GM23338 (cell line): ENCODE results near the gene FMN1. TPM values are rescaled to one million over a fixed set of nuclear protein-coding genes. Genes with fewer than 3 reads are reported as not detected.
A peak's percentile ranks its signal among the peaks of the same experiment; 100 is the strongest.

Experiments used
- ATAC-seq: fragments of 200-7000 bp; cut with Tn5 transposase; 3 replicates; pipeline ENCODE4 v1.9.1; 2020
- DNase-seq: peaks from one replicate; pipeline ENCODE4 v3.0.0-alpha.2; 2015; ENCODE audit warnings: low spot score
- H2AFZ ChIP-seq: fragments of 200-600 bp; sonication (generic); 2 replicates; pipeline ENCODE4 v1.8.0; 2016; ENCODE audit warnings: antibody characterized with exemption, mild to moderate bottlenecking, moderate library complexity
- H3F3A ChIP-seq: fragments of 200-600 bp; sonication (generic); replicated peaks from 2 replicates; pipeline ENCODE4 v1.8.0; 2017; ENCODE audit warnings: antibody characterized with exemption, mixed run types, low read depth
- H3K27ac ChIP-seq: fragments of 200-600 bp; sonication (generic); 2 replicates; pipeline ENCODE4 v1.6.1; 2016; ENCODE audit warnings: low read depth
- H3K27me3 ChIP-seq: fragments of 200-600 bp; sonication (generic); 2 replicates; pipeline ENCODE4 v1.8.0; 2016; ENCODE audit warnings: mild to moderate bottlenecking, mixed run types, moderate library complexity; ENCODE audit not compliant: insufficient read depth
- H3K36me3 ChIP-seq: fragments of 200-600 bp; sonication (generic); 2 replicates; pipeline ENCODE4 v1.8.0; 2016; ENCODE audit warnings: mild to moderate bottlenecking; ENCODE audit not compliant: insufficient read depth
- H3K4me1 ChIP-seq: fragments of 200-600 bp; sonication (generic); 2 replicates; pipeline ENCODE4 v1.8.0; 2016; ENCODE audit warnings: mild to moderate bottlenecking, moderate library complexity; ENCODE audit not compliant: insufficient read depth
- H3K4me2 ChIP-seq: fragments of 200-600 bp; sonication (generic); 2 replicates; pipeline ENCODE4 v1.7.1; 2017; ENCODE audit warnings: mixed run types
- H3K4me3 ChIP-seq: fragments of 200-600 bp; sonication (generic); 2 replicates; pipeline ENCODE4 v1.6.1; 2016; ENCODE audit warnings: mixed run types
- H3K79me2 ChIP-seq: fragments of 200-600 bp; sonication (generic); replicated peaks from 2 replicates; pipeline ENCODE4 v1.8.0; 2017; ENCODE audit warnings: mild to moderate bottlenecking; ENCODE audit not compliant: insufficient read depth
- H3K9me2 ChIP-seq: fragments of 200-600 bp; sonication (generic); 2 replicates; pipeline ENCODE4 v1.8.0; 2017; ENCODE audit not compliant: insufficient read depth
- H4K20me1 ChIP-seq: fragments of 200-600 bp; sonication (generic); replicated peaks from 2 replicates; pipeline ENCODE4 v1.8.0; 2017; ENCODE audit warnings: mild to moderate bottlenecking; ENCODE audit not compliant: insufficient read depth
- H3K27ac Mint-ChIP-seq: 2 replicates; pipeline ENCODE4 v1.8.0; 2020; ENCODE audit warnings: inconsistent platforms, mild to moderate bottlenecking, moderate library complexity, mixed read lengths
- H3K27me3 Mint-ChIP-seq: 3 replicates; pipeline ENCODE4 v1.8.0; 2022; ENCODE audit warnings: low read depth, mild to moderate bottlenecking, moderate library complexity, mixed read lengths, inconsistent platforms; ENCODE audit not compliant: insufficient read depth, poor library complexity
- H3K36me3 Mint-ChIP-seq: 3 replicates; pipeline ENCODE4 v1.8.0; 2021; ENCODE audit warnings: low read depth, mild to moderate bottlenecking, inconsistent platforms, moderate library complexity, mixed read lengths
- H3K4me1 Mint-ChIP-seq: 3 replicates; pipeline ENCODE4 v1.8.0; 2020; ENCODE audit warnings: mild to moderate bottlenecking, inconsistent platforms, mixed read lengths
- H3K4me3 Mint-ChIP-seq: 3 replicates; pipeline ENCODE4 v1.8.0; 2021; ENCODE audit warnings: moderate library complexity, mild to moderate bottlenecking, inconsistent platforms, mixed read lengths
- H3K9me3 Mint-ChIP-seq: 3 replicates; pipeline ENCODE4 v1.8.0; 2020; ENCODE audit warnings: moderate library complexity, mild to moderate bottlenecking, inconsistent platforms, mixed read lengths
- CREB1 ChIP-seq: fragments of 250-450 bp; sonication (Bioruptor Pico); IDR thresholded peaks from 2 replicates; pipeline ENCODE4 v1.5.0; 2020; ENCODE audit warnings: low read depth, mild to moderate bottlenecking, moderate library complexity
- ETS1 ChIP-seq: IDR thresholded peaks from 2 replicates; pipeline ENCODE4 v1.6.1; 2016; ENCODE audit warnings: antibody characterized with exemption
- EZH2 ChIP-seq: fragments of 200-600 bp; sonication (generic); IDR thresholded peaks from one replicate; pipeline ENCODE4 v1.8.0; 2017; ENCODE audit warnings: antibody characterized with exemption, mild to moderate bottlenecking, low read depth; ENCODE audit not compliant: unreplicated experiment
- EZH2phosphoT487 ChIP-seq: fragments of 200-600 bp; sonication (generic); IDR thresholded peaks from one replicate; pipeline ENCODE4 v1.8.1; 2018; ENCODE audit warnings: antibody characterized with exemption; ENCODE audit not compliant: unreplicated experiment
- JUNB ChIP-seq: IDR thresholded peaks from one replicate; pipeline ENCODE4 v1.6.1; 2016; ENCODE audit warnings: antibody characterized with exemption; ENCODE audit not compliant: unreplicated experiment
- NANOG ChIP-seq: IDR thresholded peaks from 2 replicates; pipeline ENCODE4 v1.6.1; 2016; ENCODE audit warnings: antibody characterized with exemption, borderline replicate concordance
- POLR2AphosphoS5 ChIP-seq: IDR thresholded peaks from 2 replicates; pipeline ENCODE4 v1.6.1; 2016; ENCODE audit warnings: antibody characterized with exemption, low read depth
- REST ChIP-seq: IDR thresholded peaks from one replicate; pipeline ENCODE4 v1.6.1; 2018; ENCODE audit warnings: antibody characterized with exemption; ENCODE audit not compliant: unreplicated experiment
- STAT1 ChIP-seq: IDR thresholded peaks from one replicate; pipeline ENCODE4 v1.6.1; 2016; ENCODE audit warnings: antibody characterized with exemption; ENCODE audit not compliant: unreplicated experiment
- ZNF114 ChIP-seq: fragments of 250-450 bp; sonication (Bioruptor Pico); IDR thresholded peaks from 2 replicates; pipeline ENCODE4 v1.5.0; 2020; ENCODE audit warnings: mild to moderate bottlenecking, moderate library complexity
- ZNF331 ChIP-seq: fragments of 250-450 bp; sonication (Bioruptor Pico); IDR thresholded peaks from 2 replicates; pipeline ENCODE4 v1.5.0; 2020; ENCODE audit warnings: low read depth, mild to moderate bottlenecking, moderate library complexity
- polyA plus RNA-seq: library from polyadenylated mRNA; unstranded; fragments of >200 nt; fragmentation: Nextera tagmentation; extraction: Ambion mirVana; gene quantifications from 2 replicates; pipeline ENCODE4 v1.2.1, GENCODE V29; 2016
- total RNA-seq: library from RNA; depleted of rRNA; stranded (reverse); fragments of >200 nt; shearing (Covaris generic); gene quantifications from 2 replicates; pipeline ENCODE4 v1.2.3, GENCODE V29; 2014
- TF ChIP-seq, protein P1 (sequence below), 2 experiments: fragments of 200-600 bp in 1 of 2; sonication (generic) in 1 of 2; conservative IDR thresholded peaks; 2 replicates each; pipeline versions ENCODE4 v1.5.1 to v1.6.1; 2016 to 2017; ENCODE audit warnings: antibody characterized with exemption in 2 of 2, low read depth in 2 of 2, mild to moderate bottlenecking in 2 of 2, moderate library complexity in 1 of 2
- TF ChIP-seq, protein P2 (sequence below): fragments of 250-450 bp; sonication (Bioruptor Pico); IDR thresholded peaks from 2 replicates; pipeline ENCODE4 v1.5.0; 2020; ENCODE audit warnings: mild to moderate bottlenecking, moderate library complexity

Gene FMN1
- total and polyA plus RNA-seq, 2 experiments from 2014 or later: 1.2 to 1.6 TPM

DNA sequence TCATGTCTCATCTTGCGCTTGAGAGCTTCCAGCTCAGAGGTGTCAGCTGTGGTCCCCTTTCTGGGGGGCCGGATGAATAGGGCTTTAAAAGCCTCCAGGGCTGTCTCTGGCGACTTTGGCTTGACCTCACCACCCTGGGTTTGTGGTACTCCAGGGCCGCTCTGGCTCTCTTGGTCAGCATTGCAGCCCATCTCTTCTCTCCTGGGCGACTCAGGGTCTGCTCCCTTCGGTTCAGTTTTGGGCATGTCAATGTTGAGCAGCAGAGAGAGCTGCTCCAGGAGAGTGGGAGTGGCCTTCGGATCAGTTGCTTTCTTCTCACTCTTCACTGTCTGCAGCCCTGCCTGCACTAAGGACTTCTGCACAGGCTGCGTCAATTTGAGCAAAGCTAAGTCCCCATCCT, 127.9 kb downstream of the FMN1 start:
- Histone ChIP-seq H3K4me1 (peaks cover 43% of the 10 kb centered on the region), H3K4me3 (peak overlapping the region; percentile 44; the same call in 1 of the 2 replicates), H3F3A (no peaks in the 10 kb centered on the region; the same call in none of the 2 replicates), H3K27me3 (no peaks in the 10 kb centered on the region), H2AFZ (peak overlapping the region; percentile 15; the same call in 1 of the 2 replicates), H3K4me2 (peak overlapping the region; percentile 77), H3K27ac (no peak overlapping the region), H4K20me1 (no peaks in the 10 kb centered on the region), H3K36me3 (no peaks in the 10 kb centered on the region), H3K79me2 (no peaks in the 10 kb centered on the region), H3K9me2 (0 out of 2 replicates have a peak, but pooled peaks cover 7% of the 10 kb centered on the region)
- DNase-seq (no peak), ATAC-seq (no peak)
- Mint-ChIP-seq H3K27me3 (peaks cover 13% of the 10 kb centered on the region), H3K9me3 (no peaks in the 10 kb centered on the region), H3K4me3 (peak overlapping the region; percentile 47; the same call in 1 of the 3 replicates), H3K27ac (no peak overlapping the region), H3K4me1 (peaks cover 47% of the 10 kb centered on the region), H3K36me3 (no peaks in the 10 kb centered on the region; the same call in 2 of the 3 replicates)
- TF ChIP-seq, protein P1, sequence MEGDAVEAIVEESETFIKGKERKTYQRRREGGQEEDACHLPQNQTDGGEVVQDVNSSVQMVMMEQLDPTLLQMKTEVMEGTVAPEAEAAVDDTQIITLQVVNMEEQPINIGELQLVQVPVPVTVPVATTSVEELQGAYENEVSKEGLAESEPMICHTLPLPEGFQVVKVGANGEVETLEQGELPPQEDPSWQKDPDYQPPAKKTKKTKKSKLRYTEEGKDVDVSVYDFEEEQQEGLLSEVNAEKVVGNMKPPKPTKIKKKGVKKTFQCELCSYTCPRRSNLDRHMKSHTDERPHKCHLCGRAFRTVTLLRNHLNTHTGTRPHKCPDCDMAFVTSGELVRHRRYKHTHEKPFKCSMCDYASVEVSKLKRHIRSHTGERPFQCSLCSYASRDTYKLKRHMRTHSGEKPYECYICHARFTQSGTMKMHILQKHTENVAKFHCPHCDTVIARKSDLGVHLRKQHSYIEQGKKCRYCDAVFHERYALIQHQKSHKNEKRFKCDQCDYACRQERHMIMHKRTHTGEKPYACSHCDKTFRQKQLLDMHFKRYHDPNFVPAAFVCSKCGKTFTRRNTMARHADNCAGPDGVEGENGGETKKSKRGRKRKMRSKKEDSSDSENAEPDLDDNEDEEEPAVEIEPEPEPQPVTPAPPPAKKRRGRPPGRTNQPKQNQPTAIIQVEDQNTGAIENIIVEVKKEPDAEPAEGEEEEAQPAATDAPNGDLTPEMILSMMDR (conservative IDR thresholded peaks at IDR 0.05; ENCODE audit: low read depth in 2 of 2): no peak
- no peak for TF ChIP-seq JUNB
- no peak for TF ChIP-seq ZNF114 (CRISPR knock-in tag)
- TF ChIP-seq EZH2: no peak
- TF ChIP-seq POLR2AphosphoS5: no peak
- TF ChIP-seq ETS1: no peak
- TF ChIP-seq ZNF331 (CRISPR knock-in tag): no peak
- TF ChIP-seq NANOG: no peak
- TF ChIP-seq, protein P2, sequence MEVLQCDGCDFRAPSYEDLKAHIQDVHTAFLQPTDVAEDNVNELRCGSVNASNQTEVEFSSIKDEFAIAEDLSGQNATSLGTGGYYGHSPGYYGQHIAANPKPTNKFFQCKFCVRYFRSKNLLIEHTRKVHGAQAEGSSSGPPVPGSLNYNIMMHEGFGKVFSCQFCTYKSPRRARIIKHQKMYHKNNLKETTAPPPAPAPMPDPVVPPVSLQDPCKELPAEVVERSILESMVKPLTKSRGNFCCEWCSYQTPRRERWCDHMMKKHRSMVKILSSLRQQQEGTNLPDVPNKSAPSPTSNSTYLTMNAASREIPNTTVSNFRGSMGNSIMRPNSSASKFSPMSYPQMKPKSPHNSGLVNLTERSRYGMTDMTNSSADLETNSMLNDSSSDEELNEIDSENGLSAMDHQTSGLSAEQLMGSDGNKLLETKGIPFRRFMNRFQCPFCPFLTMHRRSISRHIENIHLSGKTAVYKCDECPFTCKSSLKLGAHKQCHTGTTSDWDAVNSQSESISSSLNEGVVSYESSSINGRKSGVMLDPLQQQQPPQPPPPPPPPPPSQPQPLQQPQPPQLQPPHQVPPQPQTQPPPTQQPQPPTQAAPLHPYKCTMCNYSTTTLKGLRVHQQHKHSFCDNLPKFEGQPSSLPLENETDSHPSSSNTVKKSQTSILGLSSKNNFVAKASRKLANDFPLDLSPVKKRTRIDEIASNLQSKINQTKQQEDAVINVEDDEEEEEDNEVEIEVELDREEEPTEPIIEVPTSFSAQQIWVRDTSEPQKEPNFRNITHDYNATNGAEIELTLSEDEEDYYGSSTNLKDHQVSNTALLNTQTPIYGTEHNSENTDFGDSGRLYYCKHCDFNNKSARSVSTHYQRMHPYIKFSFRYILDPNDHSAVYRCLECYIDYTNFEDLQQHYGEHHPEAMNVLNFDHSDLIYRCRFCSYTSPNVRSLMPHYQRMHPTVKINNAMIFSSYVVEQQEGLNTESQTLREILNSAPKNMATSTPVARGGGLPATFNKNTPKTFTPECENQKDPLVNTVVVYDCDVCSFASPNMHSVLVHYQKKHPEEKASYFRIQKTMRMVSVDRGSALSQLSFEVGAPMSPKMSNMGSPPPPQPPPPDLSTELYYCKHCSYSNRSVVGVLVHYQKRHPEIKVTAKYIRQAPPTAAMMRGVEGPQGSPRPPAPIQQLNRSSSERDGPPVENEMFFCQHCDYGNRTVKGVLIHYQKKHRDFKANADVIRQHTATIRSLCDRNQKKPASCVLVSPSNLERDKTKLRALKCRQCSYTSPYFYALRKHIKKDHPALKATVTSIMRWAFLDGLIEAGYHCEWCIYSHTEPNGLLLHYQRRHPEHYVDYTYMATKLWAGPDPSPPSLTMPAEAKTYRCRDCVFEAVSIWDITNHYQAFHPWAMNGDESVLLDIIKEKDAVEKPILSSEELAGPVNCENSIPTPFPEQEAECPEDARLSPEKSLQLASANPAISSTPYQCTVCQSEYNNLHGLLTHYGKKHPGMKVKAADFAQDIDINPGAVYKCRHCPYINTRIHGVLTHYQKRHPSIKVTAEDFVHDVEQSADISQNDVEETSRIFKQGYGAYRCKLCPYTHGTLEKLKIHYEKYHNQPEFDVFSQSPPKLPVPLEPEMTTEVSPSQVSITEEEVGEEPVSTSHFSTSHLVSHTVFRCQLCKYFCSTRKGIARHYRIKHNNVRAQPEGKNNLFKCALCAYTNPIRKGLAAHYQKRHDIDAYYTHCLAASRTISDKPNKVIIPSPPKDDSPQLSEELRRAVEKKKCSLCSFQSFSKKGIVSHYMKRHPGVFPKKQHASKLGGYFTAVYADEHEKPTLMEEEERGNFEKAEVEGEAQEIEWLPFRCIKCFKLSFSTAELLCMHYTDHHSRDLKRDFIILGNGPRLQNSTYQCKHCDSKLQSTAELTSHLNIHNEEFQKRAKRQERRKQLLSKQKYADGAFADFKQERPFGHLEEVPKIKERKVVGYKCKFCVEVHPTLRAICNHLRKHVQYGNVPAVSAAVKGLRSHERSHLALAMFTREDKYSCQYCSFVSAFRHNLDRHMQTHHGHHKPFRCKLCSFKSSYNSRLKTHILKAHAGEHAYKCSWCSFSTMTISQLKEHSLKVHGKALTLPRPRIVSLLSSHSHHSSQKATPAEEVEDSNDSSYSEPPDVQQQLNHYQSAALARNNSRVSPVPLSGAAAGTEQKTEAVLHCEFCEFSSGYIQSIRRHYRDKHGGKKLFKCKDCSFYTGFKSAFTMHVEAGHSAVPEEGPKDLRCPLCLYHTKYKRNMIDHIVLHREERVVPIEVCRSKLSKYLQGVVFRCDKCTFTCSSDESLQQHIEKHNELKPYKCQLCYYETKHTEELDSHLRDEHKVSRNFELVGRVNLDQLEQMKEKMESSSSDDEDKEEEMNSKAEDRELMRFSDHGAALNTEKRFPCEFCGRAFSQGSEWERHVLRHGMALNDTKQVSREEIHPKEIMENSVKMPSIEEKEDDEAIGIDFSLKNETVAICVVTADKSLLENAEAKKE (CRISPR knock-in tag): no peak
- TF ChIP-seq REST: no peak
- no peak for TF ChIP-seq CREB1 (CRISPR knock-in tag)
- no peak for TF ChIP-seq STAT1
- TF ChIP-seq EZH2phosphoT487: no peak
